ENCODE measurements around the gene HAAO.

DNA sequence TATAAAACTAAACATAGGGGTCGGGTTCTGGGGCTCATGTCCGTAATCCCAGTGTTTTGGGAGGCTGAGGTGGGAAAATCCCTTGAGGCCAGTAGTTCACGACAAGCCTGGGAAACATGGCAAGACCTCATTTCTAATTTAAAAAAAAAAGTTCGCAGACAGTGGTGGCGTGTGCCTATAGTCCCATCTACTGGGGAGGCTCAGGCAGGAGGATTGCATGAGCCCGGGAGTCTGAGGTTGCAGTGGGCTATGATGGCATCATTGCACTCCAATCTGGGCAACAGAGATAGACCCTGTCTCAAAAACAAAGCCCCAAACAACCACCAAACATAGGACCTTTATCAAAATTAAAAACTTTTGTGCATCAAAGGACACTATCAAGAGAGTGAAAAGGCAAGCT, 9.8 kb upstream of the HAAO start:
- TF ChIP-seq CTCF (IDR thresholded peaks at IDR 0.05), result no peak
- TF ChIP-seq POLR2A (IDR thresholded peaks at IDR 0.05), result no peak
